22Rv1 (cell line): ENCODE measurements around the gene ARPC4.

Experiments
- CTCF ChIP-seq: fragments of 450-650 bp; IDR thresholded peaks from 2 replicates; pipeline ENCODE4 v1.5.1; 2017; ENCODE audit warnings: mild to moderate bottlenecking
- ZFX ChIP-seq: fragments of 450-650 bp; IDR thresholded peaks from 2 replicates; pipeline ENCODE4 v1.6.1; 2017; ENCODE audit warnings: antibody characterized with exemption, borderline replicate concordance

GRCh38 chr3:9817436-9817835, 24.6 kb downstream of the ARPC4 start:
- TF ChIP-seq CTCF = no peak
- no peak for TF ChIP-seq ZFX
